Aorta (tissue), 5 donors: ENCODE measurements around the gene IFNA17. TPM values are rescaled to one million over a fixed set of nuclear protein-coding genes. Genes with fewer than 3 reads are reported as not detected.
"Not testable (repeated sequence)": the region's sequence is repeated elsewhere in the genome, so short reads cannot be mapped to it uniquely, and the experiment has no call there.

Source experiments
- ATAC-seq: fragments of 200-7000 bp; cut with Tn5 transposase; one replicate; pipeline ENCODE4 v1.9.1; 2022; ENCODE audit warnings: moderate library complexity; ENCODE audit not compliant: low FRiP score
- DNase-seq, 2 donors: peaks; one replicate each; pipeline ENCODE4 v3.0.0-alpha.2; 2020
- H3K27ac ChIP-seq, 2 donors: one replicate each; pipeline ENCODE4 v1.5.1; 2013; ENCODE audit warnings: low read length in 2 of 2, mild to moderate bottlenecking in 2 of 2, moderate library complexity in 2 of 2, control low read depth in 1 of 2, inconsistent platforms in 1 of 2, low read depth in 1 of 2
- H3K27me3 ChIP-seq, 2 donors: one replicate each; pipeline ENCODE4 v1.6.1; 2013; ENCODE audit warnings: control low read depth in 1 of 2, low read length in 1 of 2, mild to moderate bottlenecking in 1 of 2, moderate library complexity in 1 of 2; ENCODE audit not compliant: insufficient read depth in 2 of 2, control insufficient read depth in 1 of 2
- H3K36me3 ChIP-seq, 2 donors: one replicate each; pipeline ENCODE4 v1.6.1; 2013; ENCODE audit warnings: control low read depth in 1 of 2, low read length in 1 of 2, mild to moderate bottlenecking in 1 of 2; ENCODE audit not compliant: insufficient read depth in 2 of 2, control insufficient read depth in 1 of 2
- H3K4me1 ChIP-seq, 2 donors: one replicate each; pipeline ENCODE4 v1.6.1; 2013; ENCODE audit warnings: low read length in 2 of 2, control low read depth in 1 of 2, mild to moderate bottlenecking in 1 of 2, moderate library complexity in 1 of 2; ENCODE audit not compliant: insufficient read depth in 2 of 2, control insufficient read depth in 1 of 2
- H3K4me3 ChIP-seq, 2 donors: one replicate each; pipeline ENCODE4 v1.5.1; 2013; ENCODE audit warnings: low read length in 2 of 2, control low read depth in 1 of 2, mild to moderate bottlenecking in 1 of 2
- H3K9me3 ChIP-seq: one replicate; pipeline ENCODE4 v1.6.1; 2013; ENCODE audit warnings: mild to moderate bottlenecking, low read length; ENCODE audit not compliant: control insufficient read depth
- WGBS, 2 donors: extraction: QIAGEN DNeasy Blood & Tissue Kit; methylation state at CpG; one replicate each; pipeline ENCODE4 v1.1.7; 2013; 5-methylcytosine and 5-hydroxymethylcytosine counted together
- intact Hi-C, 2 donors: fragments of 100-400 bp; cut with DNase I; formaldehyde crosslinking; loops; one replicate each; pipeline versions ENCODE4 v1.14.2 to v1.15.0; 2022
- polyA plus RNA-seq, 2 donors: library from polyadenylated mRNA; stranded (reverse); fragments of 200-250 nt; gene quantifications; one replicate each; pipeline ENCODE4 v1.2.3, GENCODE V29; 2013
- total RNA-seq, 2 donors: library from RNA; stranded (reverse); fragmentation: NEBNext Ultra II Directional; extraction: Animal tissue kit (Norgen Biotek cat#: 25700); gene quantifications; one replicate each; pipeline ENCODE4 v1.2.1, GENCODE V29; 2021
- donor health status: healthy with polysubstance abuse.
- donor health status: Bipolar disorder and iron deficiency.
- donor health status: DM: no; HTN: no; CAD: no.
- donor health status: DM: no; HTN: no; CAD: no.
- donor health status: DM: yes; HTN: yes; CAD: no.

Gene IFNA17
- total and polyA plus RNA-seq, 4 donors, result not detected

DNA sequence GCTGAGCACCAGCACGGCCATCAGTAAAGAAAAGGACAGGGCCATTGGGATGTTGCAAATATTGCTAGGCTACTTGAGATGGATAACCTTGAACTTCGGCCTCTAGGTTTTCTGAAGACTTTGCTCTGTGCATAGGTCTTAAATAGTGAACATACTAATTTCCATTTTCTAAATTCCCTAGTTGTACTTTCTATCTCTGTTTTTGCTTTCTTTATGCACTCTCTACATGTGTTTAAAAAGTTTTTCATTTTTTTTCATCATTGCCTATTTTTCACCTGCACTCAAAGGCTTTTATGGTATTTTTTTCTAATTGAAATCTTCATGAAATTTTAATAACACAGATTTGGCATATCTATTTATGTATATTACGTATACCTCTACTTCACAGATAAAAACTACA lies 40.5 kb downstream of the IFNA17 start, which contains the start of gene IFNA4:
IFNA4 (minus strand) TSS at position 101 of the 400 bp plus-strand sequence; CDS start at position 45, 56 bp downstream.
- 65 to 80% methylated on average over 3 of the region's 3 CpGs for WGBS, 2 donors
- H3K27ac ChIP-seq, H3K4me1 ChIP-seq, ATAC-seq, H3K27me3 ChIP-seq, H3K9me3 ChIP-seq, DNase-seq, H3K4me3 ChIP-seq, H3K36me3 ChIP-seq, intact Hi-C loops: not testable (repeated sequence)

DNA sequence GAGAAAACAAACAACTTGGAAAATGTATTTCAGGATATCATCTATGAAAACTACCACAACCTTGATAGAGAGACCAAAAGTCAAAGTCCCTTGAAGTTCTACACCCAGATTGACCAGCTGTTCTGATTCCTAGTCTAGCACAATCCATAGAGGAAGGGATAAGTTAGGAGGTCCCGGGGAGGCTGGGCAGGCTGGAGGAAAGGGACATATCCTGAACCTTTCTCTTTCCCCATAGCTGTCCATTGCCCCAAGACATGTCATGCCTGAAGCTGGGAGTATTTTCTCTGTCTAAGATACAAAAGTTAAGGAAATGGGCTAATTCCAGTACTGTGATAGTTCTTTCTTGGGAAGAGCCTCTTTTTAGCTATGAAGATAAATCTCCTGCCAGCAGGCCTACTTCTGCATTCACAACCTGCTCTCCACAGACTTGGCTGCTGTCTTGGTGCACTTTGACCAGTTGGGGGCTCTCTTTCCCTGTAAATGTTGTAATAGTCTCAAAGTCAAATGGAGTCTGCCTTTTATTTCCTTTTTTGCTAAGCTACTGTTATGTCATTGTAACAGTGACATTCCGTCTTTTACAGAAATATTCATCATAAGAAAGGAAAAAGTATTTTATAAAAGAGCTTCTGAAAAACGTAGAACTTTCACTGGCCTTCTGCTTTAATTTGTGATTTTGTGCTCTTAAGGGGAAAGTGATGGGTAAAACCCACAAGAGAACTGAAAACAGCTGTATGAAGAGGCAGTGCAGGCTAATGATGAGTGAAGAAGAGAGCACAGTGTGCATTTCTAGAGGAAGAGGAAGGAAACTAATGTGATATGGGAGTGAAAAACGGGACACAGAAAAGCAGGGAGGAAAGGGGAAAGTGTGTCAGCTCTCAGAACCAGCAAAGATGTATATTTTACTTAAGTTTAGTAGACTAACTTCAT lies 44.9 kb downstream of the IFNA17 start:
- H3K4me1 ChIP-seq, H3K27ac ChIP-seq, H3K4me3 ChIP-seq, H3K9me3 ChIP-seq, ATAC-seq, H3K27me3 ChIP-seq, intact Hi-C loops, DNase-seq, H3K36me3 ChIP-seq: not testable (repeated sequence)
- WGBS, 2 donors, result 31 to 32% methylated on average over 4 of the region's 4 CpGs

Other genes with a start within 250 kb of the IFNA17 start
- gene HACD4, start 196.6 kb downstream of the IFNA17 start, total RNA-seq, result 1 to 10 TPM; 3.2 to 6.8 TPM
- 1 to 10 TPM; 1.3 to 5.4 TPM for gene HACD4, start 196.6 kb downstream of the IFNA17 start, polyA plus RNA-seq
- gene IFNB1, start 150.3 kb downstream of the IFNA17 start, total RNA-seq, result not detected
- gene IFNB1, start 150.3 kb downstream of the IFNA17 start, polyA plus RNA-seq, result not detected
- gene IFNW1, start 86.4 kb downstream of the IFNA17 start, total RNA-seq, result not detected
- gene IFNW1, start 86.4 kb downstream of the IFNA17 start, polyA plus RNA-seq, result not detected
- not detected for gene IFNA21, start 61.6 kb downstream of the IFNA17 start, total RNA-seq
- not detected for gene IFNA21, start 61.6 kb downstream of the IFNA17 start, polyA plus RNA-seq
- gene IFNA4, start 40.6 kb downstream of the IFNA17 start, total RNA-seq, result not detected
- not detected for gene IFNA4, start 40.6 kb downstream of the IFNA17 start, polyA plus RNA-seq
- not detected for gene IFNA7, start 26.0 kb downstream of the IFNA17 start, total RNA-seq
- not detected for gene IFNA7, start 26.0 kb downstream of the IFNA17 start, polyA plus RNA-seq
- gene IFNA10, start 21.1 kb downstream of the IFNA17 start, total RNA-seq, result not detected
- not detected for gene IFNA10, start 21.1 kb downstream of the IFNA17 start, polyA plus RNA-seq
- gene IFNA16, start 10.9 kb downstream of the IFNA17 start, total RNA-seq, result not detected
- gene IFNA16, start 10.9 kb downstream of the IFNA17 start, polyA plus RNA-seq, result not detected
- not detected for gene IFNA14, start 11.8 kb upstream of the IFNA17 start, total RNA-seq
- not detected for gene IFNA14, start 11.8 kb upstream of the IFNA17 start, polyA plus RNA-seq
- under 1 TPM; 0.39 to 0.84 TPM for gene IFNA5, start 77.1 kb upstream of the IFNA17 start, total RNA-seq
- under 1 TPM in 1 of 2 donors, not detected in 1; 0.20 TPM for gene IFNA5, start 77.1 kb upstream of the IFNA17 start, polyA plus RNA-seq
- 10 to 100 TPM; 23.3 to 24.1 TPM for gene KLHL9, start 107.2 kb upstream of the IFNA17 start, total RNA-seq
- 1 to 10 TPM; 7.3 to 9.6 TPM for gene KLHL9, start 107.2 kb upstream of the IFNA17 start, polyA plus RNA-seq
- gene IFNA6, start 122.7 kb upstream of the IFNA17 start, total RNA-seq, result not detected
- gene IFNA6, start 122.7 kb upstream of the IFNA17 start, polyA plus RNA-seq, result not detected
- gene IFNA13, start 139.8 kb upstream of the IFNA17 start, total RNA-seq, result not detected
- not detected for gene IFNA13, start 139.8 kb upstream of the IFNA17 start, polyA plus RNA-seq
- not detected for gene IFNA2, start 157.2 kb upstream of the IFNA17 start, total RNA-seq
- not detected for gene IFNA2, start 157.2 kb upstream of the IFNA17 start, polyA plus RNA-seq
- not detected for gene IFNA8, start 180.9 kb upstream of the IFNA17 start, total RNA-seq
- not detected for gene IFNA8, start 180.9 kb upstream of the IFNA17 start, polyA plus RNA-seq
- gene IFNA1, start 212.2 kb upstream of the IFNA17 start, total RNA-seq, result not detected
- gene IFNA1, start 212.2 kb upstream of the IFNA17 start, polyA plus RNA-seq, result not detected